IPS-NIHi11 (cell line): ENCODE results near the gene PYGM.

Experiments used
- DNase-seq: peaks from one replicate; pipeline ENCODE4 v3.0.0; 2012; ENCODE audit warnings: mixed read lengths, low spot score

The PYGM gene

GRCh38 chr11:64759722-64760719 lies at the start of gene PYGM:
Gene PYGM (minus strand): TSS chr11:64759974. CDS start chr11:64759898, 76 bp downstream.
- peak; percentile 89 for DNase-seq

GRCh38 chr11:64805481-64805880 lies 45.7 kb upstream of the PYGM start:
- no peak for DNase-seq

- DNase-seq = no peak
These were observed 44.8 kb upstream of the PYGM start for GRCh38 chr11:64804346-64805210.

- peak; percentile 52 for DNase-seq
These were observed 44.1 kb upstream of the PYGM start for GRCh38 chr11:64803846-64804345.

GRCh38 chr11:64803158-64803845 lies 43.5 kb upstream of the PYGM start, which contains the start of gene MAP4K2:
Gene MAP4K2 (minus strand): TSS chr11:64803214. CDS start chr11:64803149, 65 bp downstream.
- DNase-seq = peak; percentile 97

- DNase-seq = no peak
These were observed 42.8 kb upstream of the PYGM start for GRCh38 chr11:64802370-64803157.

- no peak for DNase-seq
These were observed 42.0 kb upstream of the PYGM start for GRCh38 chr11:64801561-64802369.

GRCh38 chr11:64801158-64801464 lies 41.3 kb upstream of the PYGM start:
- no peak for DNase-seq

GRCh38 chr11:64800303-64801157 lies 40.8 kb upstream of the PYGM start:
- DNase-seq = no peak

GRCh38 chr11:64799623-64800302 lies 40.0 kb upstream of the PYGM start:
- DNase-seq = no peak

GRCh38 chr11:64799256-64799622 lies 39.5 kb upstream of the PYGM start:
- no peak for DNase-seq

- DNase-seq = no peak
These were observed 37.2 kb upstream of the PYGM start for GRCh38 chr11:64796757-64797541.

- no peak for DNase-seq
These were observed 36.4 kb upstream of the PYGM start for GRCh38 chr11:64796047-64796756.

- no peak for DNase-seq
These were observed 34.8 kb upstream of the PYGM start for GRCh38 chr11:64794526-64794925.

- no peak for DNase-seq
These were observed 33.7 kb upstream of the PYGM start for GRCh38 chr11:64793271-64794160.

GRCh38 chr11:64792482-64792881 lies 32.7 kb upstream of the PYGM start:
- no peak for DNase-seq
